Right lobe of liver (tissue), 4 donors: ENCODE measurements around the gene RPS6KL1.

Experiments
- POLR2A ChIP-seq: fragments of 450-650 bp; IDR thresholded peaks from one replicate; pipeline ENCODE4 v1.6.1; 2017; ENCODE audit warnings: antibody characterized with exemption, mild to moderate bottlenecking
- TF ChIP-seq, protein P1 (sequence below), 4 donors: fragments of 200-600 bp in 3 of 4; fragments of 450-650 bp in 1 of 4; IDR thresholded peaks; one replicate each; pipeline versions ENCODE4 v1.5.1 to v1.8.0; 2016 to 2022; ENCODE audit warnings: antibody characterized with exemption in 4 of 4, mild to moderate bottlenecking in 2 of 4
- donor health status: DM: no; HTN: no; CAD: no.
- donor health status: DM: no; HTN: no; CAD: no.
- donor health status: DM: no; HTN: yes; CAD: no.

DNA sequence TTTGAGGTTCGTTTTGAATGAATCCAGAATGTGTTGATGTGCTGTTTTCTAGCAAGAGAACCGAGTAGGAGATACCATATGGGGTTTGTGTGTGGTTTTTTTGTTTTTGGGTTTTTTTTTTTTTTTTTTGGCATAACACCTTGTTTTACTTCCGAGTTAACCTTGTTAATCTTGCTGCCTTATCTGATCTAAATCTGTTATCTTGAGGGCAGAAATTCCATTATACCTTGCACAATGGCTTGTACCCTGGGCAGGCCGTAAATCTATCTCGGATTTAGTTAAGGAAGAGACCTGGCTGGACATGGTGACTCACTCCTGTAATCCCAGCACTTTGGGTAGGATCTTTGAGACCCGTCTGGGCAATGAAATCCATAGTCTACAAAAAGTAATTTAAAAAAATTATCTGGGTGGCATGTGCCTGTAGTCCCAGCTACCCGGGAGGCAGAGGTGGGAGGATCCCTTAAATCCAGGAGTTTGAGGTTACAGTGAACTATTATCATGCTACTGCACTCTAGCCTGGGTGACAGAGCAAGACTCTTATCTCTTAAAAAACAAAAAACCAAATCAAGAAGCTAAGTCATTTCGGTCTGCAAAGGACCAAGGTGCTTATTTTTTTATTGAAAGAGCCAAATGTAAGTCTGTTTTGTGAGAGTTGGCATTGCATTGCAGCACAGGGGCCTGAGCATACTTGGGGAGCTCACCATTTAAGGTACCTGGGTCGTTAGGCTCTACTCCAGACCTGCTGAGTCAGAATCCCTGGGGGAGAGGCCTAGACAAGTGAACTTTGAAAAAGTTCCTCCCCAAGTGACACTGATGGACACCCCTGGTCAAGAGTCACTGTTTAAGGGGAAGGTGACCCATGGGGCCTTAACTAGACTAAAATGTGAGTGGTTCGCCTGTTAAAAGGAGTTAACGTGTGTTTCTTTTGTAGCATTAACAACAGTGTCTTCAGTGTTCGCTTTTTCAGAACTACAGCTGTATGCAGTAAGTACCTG lies 34.6 kb downstream of the RPS6KL1 start:
- TF ChIP-seq, protein P1, sequence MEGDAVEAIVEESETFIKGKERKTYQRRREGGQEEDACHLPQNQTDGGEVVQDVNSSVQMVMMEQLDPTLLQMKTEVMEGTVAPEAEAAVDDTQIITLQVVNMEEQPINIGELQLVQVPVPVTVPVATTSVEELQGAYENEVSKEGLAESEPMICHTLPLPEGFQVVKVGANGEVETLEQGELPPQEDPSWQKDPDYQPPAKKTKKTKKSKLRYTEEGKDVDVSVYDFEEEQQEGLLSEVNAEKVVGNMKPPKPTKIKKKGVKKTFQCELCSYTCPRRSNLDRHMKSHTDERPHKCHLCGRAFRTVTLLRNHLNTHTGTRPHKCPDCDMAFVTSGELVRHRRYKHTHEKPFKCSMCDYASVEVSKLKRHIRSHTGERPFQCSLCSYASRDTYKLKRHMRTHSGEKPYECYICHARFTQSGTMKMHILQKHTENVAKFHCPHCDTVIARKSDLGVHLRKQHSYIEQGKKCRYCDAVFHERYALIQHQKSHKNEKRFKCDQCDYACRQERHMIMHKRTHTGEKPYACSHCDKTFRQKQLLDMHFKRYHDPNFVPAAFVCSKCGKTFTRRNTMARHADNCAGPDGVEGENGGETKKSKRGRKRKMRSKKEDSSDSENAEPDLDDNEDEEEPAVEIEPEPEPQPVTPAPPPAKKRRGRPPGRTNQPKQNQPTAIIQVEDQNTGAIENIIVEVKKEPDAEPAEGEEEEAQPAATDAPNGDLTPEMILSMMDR (IDR thresholded peaks at IDR 0.05), result no peak
- no peak for TF ChIP-seq POLR2A
